ENCODE results near the gene B3GNT7. TPM values are rescaled to one million over a fixed set of nuclear protein-coding genes. Genes with fewer than 3 reads are reported as not detected.

The B3GNT7 gene
- polyA plus RNA-seq, 1 donor: 43.5 TPM

GRCh38 chr2:231393149-231394131 is 2.1 kb upstream of the B3GNT7 start:
- Histone ChIP-seq H3K36me3 (ENCODE audit: control insufficient read depth, insufficient read depth, low read length) (peaks cover 8% of the 10 kb centered on the region), H3K4me3 (ENCODE audit: low read length) (no peak overlapping the region), H3K4me1 (ENCODE audit: control insufficient read depth, insufficient read depth, low read length) (peaks cover 9% of the 10 kb centered on the region), H3K9me3 (ENCODE audit: control insufficient read depth, low read depth, low read length) (no peaks in the 10 kb centered on the region), H3K27ac (ENCODE audit: low read length) (no peak overlapping the region), H3K27me3 (ENCODE audit: control insufficient read depth, insufficient read depth, low read length) (no peaks in the 10 kb centered on the region)
- no CpG with 5 or more reads among the region's 17 CpGs for WGBS (ENCODE audit: insufficient coverage, low lambda C conversion rate)
- DNase-seq: no peak

GRCh38 chr2:231394211-231395141 is 1.0 kb upstream of the B3GNT7 start:
- H3K4me3 ChIP-seq (ENCODE audit: low read length): peak overlapping the region; percentile 59
- H3K9me3 ChIP-seq (ENCODE audit: control insufficient read depth, low read depth, low read length): no peaks in the 10 kb centered on the region
- H3K4me1 ChIP-seq (ENCODE audit: control insufficient read depth, insufficient read depth, low read length): peaks cover 19% of the 10 kb centered on the region
- peak in 1 of 2 donors; percentile 62 for DNase-seq
- peak overlapping the region; percentile 8 for H3K27ac ChIP-seq (ENCODE audit: low read length)
- no CpG with 5 or more reads among the region's 13 CpGs for WGBS (ENCODE audit: insufficient coverage, low lambda C conversion rate)
- peaks cover 19% of the 10 kb centered on the region for H3K36me3 ChIP-seq (ENCODE audit: control insufficient read depth, insufficient read depth, low read length)
- H3K27me3 ChIP-seq (ENCODE audit: control insufficient read depth, insufficient read depth, low read length): no peaks in the 10 kb centered on the region

- Histone ChIP-seq H3K4me3 (ENCODE audit: low read length) (peak overlapping the region; percentile 56), H3K27ac (ENCODE audit: low read length) (peak overlapping the region; percentile 65), H3K4me1 (ENCODE audit: control insufficient read depth, insufficient read depth, low read length) (peaks cover 30% of the 10 kb centered on the region), H3K9me3 (ENCODE audit: control insufficient read depth, low read depth, low read length) (no peaks in the 10 kb centered on the region), H3K36me3 (ENCODE audit: control insufficient read depth, insufficient read depth, low read length) (peaks cover 25% of the 10 kb centered on the region), H3K27me3 (ENCODE audit: control insufficient read depth, insufficient read depth, low read length) (no peaks in the 10 kb centered on the region)
- peak in 1 of 2 donors; percentile 45 for DNase-seq
- WGBS (ENCODE audit: insufficient coverage, low lambda C conversion rate): no CpG with 5 or more reads among the region's 41 CpGs
Observed at GRCh38 chr2:231396058-231396821, 730 bp downstream of the B3GNT7 start.

GRCh38 chr2:231397011-231397927 is 1.8 kb downstream of the B3GNT7 start:
- peaks cover 25% of the 10 kb centered on the region for H3K36me3 ChIP-seq (ENCODE audit: control insufficient read depth, insufficient read depth, low read length)
- WGBS (ENCODE audit: insufficient coverage, low lambda C conversion rate): no CpG with 5 or more reads among the region's 22 CpGs
- H3K4me1 ChIP-seq (ENCODE audit: control insufficient read depth, insufficient read depth, low read length): peaks cover 30% of the 10 kb centered on the region
- peak in 1 of 2 donors; percentile 64 for DNase-seq
- H3K9me3 ChIP-seq (ENCODE audit: control insufficient read depth, low read depth, low read length): no peaks in the 10 kb centered on the region
- peak overlapping the region; percentile 65 for H3K27ac ChIP-seq (ENCODE audit: low read length)
- H3K27me3 ChIP-seq (ENCODE audit: control insufficient read depth, insufficient read depth, low read length): no peaks in the 10 kb centered on the region
- peak overlapping the region; percentile 56 for H3K4me3 ChIP-seq (ENCODE audit: low read length)

GRCh38 chr2:231397928-231398294 is 2.4 kb downstream of the B3GNT7 start:
- Histone ChIP-seq H3K27me3 (ENCODE audit: control insufficient read depth, insufficient read depth, low read length) (no peaks in the 10 kb centered on the region), H3K27ac (ENCODE audit: low read length) (peak overlapping the region; percentile 65), H3K4me1 (ENCODE audit: control insufficient read depth, insufficient read depth, low read length) (peaks cover 35% of the 10 kb centered on the region), H3K9me3 (ENCODE audit: control insufficient read depth, low read depth, low read length) (no peaks in the 10 kb centered on the region), H3K36me3 (ENCODE audit: control insufficient read depth, insufficient read depth, low read length) (peaks cover 25% of the 10 kb centered on the region), H3K4me3 (ENCODE audit: low read length) (no peak overlapping the region)
- no peak for DNase-seq
- no CpG with 5 or more reads among the region's 28 CpGs for WGBS (ENCODE audit: insufficient coverage, low lambda C conversion rate)

GRCh38 chr2:231398585-231398984 is 3.1 kb downstream of the B3GNT7 start:
- whole genome bisulfite sequencing (ENCODE audit: insufficient coverage, low lambda C conversion rate): no CpG with 5 or more reads among the region's 27 CpGs
- DNase-seq: no peak
- Histone ChIP-seq H3K27me3 (ENCODE audit: control insufficient read depth, insufficient read depth, low read length) (no peaks in the 10 kb centered on the region), H3K4me3 (ENCODE audit: low read length) (no peak overlapping the region), H3K4me1 (ENCODE audit: control insufficient read depth, insufficient read depth, low read length) (peaks cover 41% of the 10 kb centered on the region), H3K36me3 (ENCODE audit: control insufficient read depth, insufficient read depth, low read length) (peaks cover 25% of the 10 kb centered on the region), H3K9me3 (ENCODE audit: control insufficient read depth, low read depth, low read length) (no peaks in the 10 kb centered on the region), H3K27ac (ENCODE audit: low read length) (no peak overlapping the region)

- H3K9me3 ChIP-seq (ENCODE audit: control insufficient read depth, low read depth, low read length): no peaks in the 10 kb centered on the region
- H3K4me1 ChIP-seq (ENCODE audit: control insufficient read depth, insufficient read depth, low read length): peaks cover 48% of the 10 kb centered on the region
- WGBS (ENCODE audit: insufficient coverage, low lambda C conversion rate): no CpG with 5 or more reads among the region's 23 CpGs
- H3K36me3 ChIP-seq (ENCODE audit: control insufficient read depth, insufficient read depth, low read length): peaks cover 25% of the 10 kb centered on the region
- H3K27me3 ChIP-seq (ENCODE audit: control insufficient read depth, insufficient read depth, low read length): no peaks in the 10 kb centered on the region
- peak overlapping the region; percentile 65 for H3K27ac ChIP-seq (ENCODE audit: low read length)
- DNase-seq: no peak
- H3K4me3 ChIP-seq (ENCODE audit: low read length): no peak overlapping the region
Observed at GRCh38 chr2:231399046-231399852, 3.7 kb downstream of the B3GNT7 start.

GRCh38 chr2:231399853-231400680 is 4.6 kb downstream of the B3GNT7 start:
- H3K36me3 ChIP-seq (ENCODE audit: control insufficient read depth, insufficient read depth, low read length): peaks cover 25% of the 10 kb centered on the region
- H3K27ac ChIP-seq (ENCODE audit: low read length): peak overlapping the region; percentile 65
- WGBS (ENCODE audit: insufficient coverage, low lambda C conversion rate): no CpG with 5 or more reads among the region's 12 CpGs
- H3K4me1 ChIP-seq (ENCODE audit: control insufficient read depth, insufficient read depth, low read length): peaks cover 49% of the 10 kb centered on the region
- no peak overlapping the region for H3K4me3 ChIP-seq (ENCODE audit: low read length)
- H3K27me3 ChIP-seq (ENCODE audit: control insufficient read depth, insufficient read depth, low read length): no peaks in the 10 kb centered on the region
- no peaks in the 10 kb centered on the region for H3K9me3 ChIP-seq (ENCODE audit: control insufficient read depth, low read depth, low read length)
- peak in 1 of 2 donors; percentile 64 for DNase-seq

Data from large intestine (tissue), 3 donors.